IPS-NIHi11 (cell line): ENCODE data around the gene TMEM18.

Experiments used
- DNase-seq: peaks from one replicate; pipeline ENCODE4 v3.0.0; 2012; ENCODE audit warnings: mixed read lengths, low spot score

The TMEM18 gene

GRCh38 chr2:672606-672905 is 4.7 kb downstream of the TMEM18 start:
- DNase-seq = no peak

DNA sequence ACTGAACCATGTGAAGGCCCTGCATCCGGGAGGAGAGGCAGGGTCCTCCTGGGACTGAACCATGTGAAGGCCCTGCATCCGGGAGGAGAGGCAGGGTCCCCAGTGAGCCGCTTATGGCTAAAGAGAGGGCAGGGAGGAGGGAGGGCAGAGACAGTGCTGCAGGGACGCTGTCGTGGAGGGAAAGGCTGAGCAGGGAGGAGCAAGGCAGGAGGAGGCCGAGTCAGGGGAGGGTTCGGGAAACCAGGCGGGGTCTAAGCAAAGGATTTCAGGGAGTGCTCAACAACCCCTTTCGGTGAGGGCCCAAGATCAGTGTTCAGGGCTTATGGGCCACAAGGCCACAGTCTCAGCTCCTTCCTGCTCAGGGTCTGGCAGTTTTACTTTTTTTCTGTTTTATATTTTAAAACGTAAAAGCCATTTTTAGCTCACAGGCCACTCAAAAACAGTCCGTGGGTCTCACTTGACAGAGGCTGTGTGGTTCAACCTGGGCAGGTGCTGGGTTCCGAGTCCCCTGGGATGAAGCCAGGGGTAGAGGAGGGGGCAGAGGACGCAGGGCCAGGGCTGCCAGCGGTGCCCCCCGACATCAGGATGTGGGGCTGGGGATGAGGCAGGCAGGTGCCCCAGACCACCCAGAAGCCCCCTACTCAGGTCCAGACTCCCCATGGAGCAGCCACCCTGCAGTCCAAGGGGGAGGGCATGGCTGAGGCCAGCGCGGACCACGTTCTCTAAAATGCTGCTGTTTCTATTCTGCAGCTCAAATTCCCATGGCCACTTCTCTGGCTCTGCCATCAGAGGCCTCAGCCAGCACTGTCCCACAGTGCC is 5.2 kb downstream of the TMEM18 start:
- no peak for DNase-seq

DNA sequence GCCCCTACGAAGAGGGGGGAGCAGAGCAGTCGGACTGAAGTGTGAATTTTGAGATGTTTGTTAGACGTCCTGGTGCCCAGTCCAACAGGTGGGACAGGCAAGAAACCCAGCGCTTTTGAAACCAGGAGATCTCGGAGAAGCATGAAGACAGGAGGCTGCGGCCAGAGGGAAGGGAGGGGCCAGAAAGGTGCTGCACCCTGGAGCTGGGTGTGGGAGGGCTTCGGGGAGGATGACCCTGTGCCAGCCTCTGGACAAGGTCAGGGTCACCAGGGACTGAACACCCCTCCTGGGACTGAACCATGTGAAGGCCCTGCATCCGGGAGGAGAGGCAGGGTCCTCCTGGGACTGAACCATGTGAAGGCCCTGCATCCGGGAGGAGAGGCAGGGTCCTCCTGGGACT is 6.1 kb downstream of the TMEM18 start:
- no peak for DNase-seq

GRCh38 chr2:670637-671036 is 6.6 kb downstream of the TMEM18 start:
- no peak for DNase-seq

GRCh38 chr2:669323-669722 is 7.9 kb downstream of the TMEM18 start:
- no peak for DNase-seq

GRCh38 chr2:668000-668398 is 9.2 kb downstream of the TMEM18 start:
- no peak for DNase-seq

GRCh38 chr2:667332-667999 is 9.7 kb downstream of the TMEM18 start:
- DNase-seq = no peak

DNA sequence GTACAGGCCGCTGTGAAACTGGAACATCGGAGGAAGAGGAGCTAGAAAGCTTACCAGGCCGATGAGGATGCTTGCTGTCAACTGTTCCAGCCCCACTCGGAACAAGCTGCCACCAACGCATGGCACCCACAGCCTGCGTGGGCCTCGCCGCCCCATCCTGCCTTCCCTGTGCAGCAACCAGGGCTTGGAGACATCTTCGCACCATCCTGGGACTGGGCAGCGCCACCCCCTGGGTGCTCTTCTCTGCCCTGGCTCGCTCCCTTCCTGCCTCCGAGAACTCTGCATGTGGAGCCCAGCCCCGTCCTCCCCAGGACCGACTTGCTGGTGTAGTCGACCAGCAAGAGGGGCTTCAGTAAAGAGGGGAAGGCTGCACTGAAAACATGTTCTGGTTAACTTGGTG is 10.8 kb downstream of the TMEM18 start:
- DNase-seq = no peak

- no peak for DNase-seq
Observed at GRCh38 chr2:665340-666073, 11.7 kb downstream of the TMEM18 start.

GRCh38 chr2:664063-664462 is 13.1 kb downstream of the TMEM18 start:
- DNase-seq = no peak

DNA sequence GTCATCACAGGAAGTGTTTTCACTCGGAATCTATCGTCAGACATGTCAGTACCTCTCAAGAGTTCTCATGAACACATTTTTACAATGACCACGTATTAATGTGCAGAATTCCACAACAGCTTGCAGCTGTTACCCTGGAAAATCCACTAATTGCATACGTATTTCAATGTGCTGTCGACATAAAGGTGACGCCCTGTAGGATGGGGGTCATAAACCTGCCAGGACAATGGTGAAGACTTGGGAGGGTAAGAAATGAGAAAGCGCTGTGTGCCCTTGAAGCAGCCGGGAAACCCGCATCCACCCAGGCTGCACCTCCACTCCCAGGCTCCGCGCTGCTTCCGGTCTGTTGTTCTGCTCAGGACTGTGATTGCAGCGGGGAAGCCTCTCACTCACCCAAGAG is 14.0 kb downstream of the TMEM18 start:
- DNase-seq = no peak

GRCh38 chr2:661360-661635 is 15.9 kb downstream of the TMEM18 start:
- no peak for DNase-seq

DNA sequence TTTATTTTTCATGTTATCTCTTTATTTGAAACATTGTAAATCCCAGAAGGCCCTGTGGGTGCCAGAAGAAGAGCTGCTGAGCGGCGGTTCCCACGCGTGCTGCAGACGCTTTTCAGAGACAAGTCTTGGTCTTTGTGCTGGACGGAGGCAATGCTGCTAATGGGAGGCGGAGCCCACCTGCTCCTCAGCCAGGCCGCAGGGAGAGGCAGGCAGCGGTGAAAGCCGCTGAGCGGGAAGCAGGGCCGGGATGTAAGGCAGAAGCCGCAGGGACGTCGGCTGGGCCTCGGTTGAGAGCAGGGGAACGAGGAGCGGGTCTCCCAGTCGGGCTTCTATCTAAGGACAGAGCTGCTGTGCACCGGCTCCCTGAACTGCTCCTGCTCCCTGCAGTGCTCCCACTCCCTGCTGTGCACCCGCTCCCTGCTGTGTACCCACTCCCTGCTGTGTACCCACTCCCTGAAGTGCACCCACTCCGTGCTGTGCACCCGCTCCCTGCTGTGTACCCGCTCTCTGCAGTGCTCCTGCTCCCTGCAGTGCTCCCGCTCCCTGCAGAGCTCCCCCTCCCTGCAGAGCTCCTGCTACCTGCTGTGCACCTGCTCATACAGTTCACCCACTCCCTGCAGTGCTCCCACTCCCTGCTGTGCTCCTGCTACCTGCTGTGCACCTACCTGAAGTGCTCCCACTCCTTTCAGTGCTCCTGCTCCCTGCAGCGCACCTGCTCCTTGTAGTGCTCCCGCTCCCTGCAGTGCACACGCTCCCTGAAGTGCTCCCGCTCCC is 16.4 kb downstream of the TMEM18 start:
- peak; percentile 83 for DNase-seq

GRCh38 chr2:660029-660428 is 17.2 kb downstream of the TMEM18 start:
- DNase-seq = no peak

- DNase-seq = no peak
Observed at GRCh38 chr2:658426-658825, 18.8 kb downstream of the TMEM18 start.

- no peak for DNase-seq
Observed at GRCh38 chr2:657766-658165, 19.4 kb downstream of the TMEM18 start.

DNA sequence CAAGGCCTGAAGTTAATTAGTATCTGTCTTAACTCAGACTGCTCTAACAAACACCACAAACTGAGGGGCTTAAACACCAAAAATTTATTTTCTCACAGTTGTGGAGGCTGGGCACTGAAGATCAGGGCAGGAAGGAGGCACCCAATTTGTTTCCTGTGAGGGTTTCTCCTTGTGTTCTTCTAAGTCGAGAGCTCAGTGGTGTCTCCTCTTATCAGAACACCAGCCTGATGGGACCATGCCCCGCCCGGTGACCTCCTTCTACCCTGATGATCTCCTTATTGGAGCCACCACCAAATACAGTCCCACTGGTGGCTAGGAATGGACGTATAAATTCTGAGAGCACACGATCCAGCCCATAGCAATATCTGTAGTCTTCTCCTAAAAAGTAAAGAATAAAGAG is 20.5 kb downstream of the TMEM18 start:
- DNase-seq = no peak

DNA sequence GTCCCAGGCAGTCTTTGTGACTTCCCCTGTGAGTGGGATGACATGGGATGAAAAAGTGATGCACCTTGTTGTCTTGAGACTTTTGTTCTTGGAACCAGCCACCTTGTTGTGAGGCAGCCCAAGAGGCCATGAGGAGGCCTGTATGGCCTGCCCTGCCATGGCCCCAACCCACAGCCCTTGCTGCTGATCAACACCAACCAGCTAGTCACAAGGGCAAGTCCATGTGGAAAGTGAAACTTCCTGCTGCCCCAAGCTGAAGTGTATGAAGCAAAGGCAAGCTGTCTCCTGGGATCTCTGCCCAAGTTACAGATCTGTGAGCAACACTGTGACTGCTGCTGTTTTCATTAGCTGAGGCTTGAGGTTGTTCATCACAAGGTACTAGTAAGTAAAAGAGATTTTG is 21.6 kb downstream of the TMEM18 start:
- DNase-seq = no peak

DNA sequence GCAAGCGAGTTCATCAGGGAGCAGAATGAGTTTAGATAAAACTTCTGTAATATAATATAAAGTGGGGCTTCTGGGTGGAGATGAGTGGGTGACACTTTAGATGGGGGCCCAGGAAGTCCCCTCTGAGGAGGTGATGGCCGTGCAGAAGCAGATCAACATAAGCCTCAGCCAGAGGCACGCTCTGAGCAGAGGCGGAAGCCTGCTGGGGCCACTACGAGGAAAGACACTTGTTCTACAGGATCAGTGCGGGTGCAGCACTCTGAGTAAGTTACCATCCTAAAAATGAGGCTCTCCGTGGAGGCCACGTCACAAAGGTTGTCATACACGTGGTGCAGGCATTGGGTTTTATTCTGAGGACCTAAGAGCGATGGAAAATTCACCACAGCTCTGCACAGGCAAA is 22.3 kb downstream of the TMEM18 start:
- no peak for DNase-seq

GRCh38 chr2:653645-654425 is 23.4 kb downstream of the TMEM18 start:
- no peak for DNase-seq

GRCh38 chr2:652881-653480 is 24.2 kb downstream of the TMEM18 start:
- no peak for DNase-seq
